SK-N-MC (cell line): ENCODE results near the gene A1CF.

Experiments used
- DNase-seq: peaks from one replicate; pipeline ENCODE4 v3.0.0-alpha.2; 2011; ENCODE audit warnings: low read depth, low spot score
- H3K27ac ChIP-seq: fragments of 200-600 bp; sonication (generic); 2 replicates; pipeline ENCODE4 v1.5.1; 2016; ENCODE audit warnings: mixed run types
- H3K36me3 ChIP-seq: fragments of 200-600 bp; sonication (generic); 2 replicates; pipeline ENCODE4 v1.6.1; 2017; ENCODE audit warnings: antibody characterized with exemption, low read length, mixed read lengths; ENCODE audit not compliant: insufficient read depth
- H3K4me3 ChIP-seq: fragments of 200-600 bp; sonication (generic); 2 replicates; pipeline ENCODE4 v1.5.1; 2016
- H3K9ac ChIP-seq: fragments of 200-600 bp; sonication (generic); 2 replicates; pipeline ENCODE4 v1.8.0; 2017; ENCODE audit warnings: mixed run types, mixed read lengths; ENCODE audit not compliant: insufficient read length
- H3K9me3 ChIP-seq: fragments of 200-600 bp; sonication (generic); 2 replicates; pipeline ENCODE4 v1.6.1; 2017; ENCODE audit warnings: low read depth, mild to moderate bottlenecking, antibody characterized with exemption, low read length, moderate library complexity, mixed read lengths
- EZH2 ChIP-seq: fragments of 200-600 bp; sonication (generic); IDR thresholded peaks from one replicate; pipeline ENCODE4 v1.6.1; 2017; ENCODE audit warnings: antibody characterized with exemption
- FOXP2 ChIP-seq: optimal IDR thresholded peaks from 2 replicates; pipeline ENCODE3; 2011; ENCODE audit warnings: mild to moderate bottlenecking, moderate library complexity; ENCODE audit not compliant: insufficient read depth; ENCODE audit errors: extremely low read length, control extremely low read depth
- POLR2AphosphoS5 ChIP-seq: IDR thresholded peaks from 2 replicates; pipeline ENCODE4 v1.6.1; 2012; ENCODE audit warnings: mild to moderate bottlenecking, low read depth, low read length, borderline replicate concordance

Gene A1CF

DNA sequence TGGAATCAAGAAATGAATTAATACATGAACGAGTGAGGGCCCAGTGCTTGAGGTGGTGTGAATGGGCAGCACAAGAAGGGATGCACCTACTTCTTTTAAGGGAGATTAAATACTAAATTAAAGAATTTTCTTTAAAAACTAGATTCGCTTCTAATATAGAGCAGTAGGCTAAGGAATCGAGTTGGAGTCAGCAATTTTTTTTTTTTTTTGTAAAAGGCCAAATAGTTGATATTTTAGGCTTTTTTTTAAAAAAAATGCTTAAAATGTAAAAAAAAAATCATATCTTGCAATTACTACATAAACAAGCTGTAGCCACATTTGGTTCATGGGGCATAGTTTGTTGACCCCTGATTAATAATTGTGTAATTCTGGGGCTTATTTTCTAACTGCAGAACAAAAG, 31.9 kb downstream of the A1CF start:
- Histone ChIP-seq H3K9ac (no peak overlapping the region), H3K36me3 (no peaks in the 10 kb centered on the region), H3K9me3 (no peaks in the 10 kb centered on the region), H3K4me3 (no peak overlapping the region), H3K27ac (no peak overlapping the region)
- DNase-seq, result no peak
- TF ChIP-seq EZH2 (no peak), FOXP2 (no peak), POLR2AphosphoS5 (no peak)

- Histone ChIP-seq H3K9ac (no peak overlapping the region), H3K9me3 (no peaks in the 10 kb centered on the region), H3K36me3 (no peaks in the 10 kb centered on the region), H3K27ac (no peak overlapping the region), H3K4me3 (no peak overlapping the region)
- TF ChIP-seq POLR2AphosphoS5, result no peak
- no peak for TF ChIP-seq FOXP2
- TF ChIP-seq EZH2, result no peak
- no peak for DNase-seq
Measured at GRCh38 chr10:50851884-50852671, 33.3 kb downstream of the A1CF start.

GRCh38 chr10:50850578-50851230, 34.7 kb downstream of the A1CF start:
- H3K27ac ChIP-seq, result no peak overlapping the region
- no peaks in the 10 kb centered on the region for H3K36me3 ChIP-seq
- no peak for TF ChIP-seq POLR2AphosphoS5
- TF ChIP-seq EZH2, result no peak
- TF ChIP-seq FOXP2, result no peak
- H3K4me3 ChIP-seq, result no peak overlapping the region
- no peak overlapping the region for H3K9ac ChIP-seq
- no peak for DNase-seq
- H3K9me3 ChIP-seq, result no peaks in the 10 kb centered on the region

- DNase-seq, result no peak
- Histone ChIP-seq H3K9me3 (no peaks in the 10 kb centered on the region), H3K9ac (no peak overlapping the region), H3K27ac (no peak overlapping the region), H3K4me3 (no peak overlapping the region), H3K36me3 (no peaks in the 10 kb centered on the region)
- TF ChIP-seq FOXP2, result no peak
- TF ChIP-seq EZH2, result no peak
- TF ChIP-seq POLR2AphosphoS5, result no peak
Measured at GRCh38 chr10:50846753-50847152, 38.7 kb downstream of the A1CF start.

- Histone ChIP-seq H3K9ac (no peak overlapping the region), H3K4me3 (no peak overlapping the region), H3K27ac (no peak overlapping the region), H3K36me3 (no peaks in the 10 kb centered on the region), H3K9me3 (no peaks in the 10 kb centered on the region)
- TF ChIP-seq FOXP2 (no peak), POLR2AphosphoS5 (no peak), EZH2 (no peak)
- DNase-seq, result no peak
Measured at GRCh38 chr10:50837095-50837494, 48.3 kb downstream of the A1CF start.

DNA sequence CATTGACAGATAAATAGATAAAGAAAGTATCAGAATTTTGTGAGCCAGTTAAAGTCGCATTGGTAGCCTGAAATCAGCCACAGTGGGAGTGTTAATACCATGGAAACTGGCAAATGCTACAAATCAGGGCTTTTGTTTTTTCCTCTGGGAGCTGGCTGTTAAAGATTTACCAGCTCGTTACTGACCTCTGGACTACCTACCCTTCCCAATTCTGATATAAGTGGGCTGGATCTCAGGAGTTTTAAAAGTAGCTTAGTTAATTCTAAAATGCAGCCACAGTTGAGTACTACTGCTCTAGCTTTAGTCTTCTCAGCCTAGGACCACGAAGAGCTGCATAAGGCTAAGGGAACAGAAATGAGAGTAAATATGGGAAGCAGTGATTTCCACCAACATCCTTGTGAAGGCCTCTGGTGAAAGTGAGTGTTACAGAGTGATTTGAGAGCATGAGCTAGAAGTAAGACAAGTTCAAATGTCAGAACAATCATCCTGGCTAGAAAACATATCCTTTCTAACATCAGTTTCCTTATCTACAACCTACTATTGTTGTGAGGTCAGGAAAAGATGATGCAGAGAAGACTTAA, 53.2 kb downstream of the A1CF start:
- Histone ChIP-seq H3K4me3 (no peak overlapping the region), H3K9me3 (no peaks in the 10 kb centered on the region), H3K9ac (no peak overlapping the region), H3K36me3 (no peaks in the 10 kb centered on the region), H3K27ac (no peak overlapping the region)
- TF ChIP-seq POLR2AphosphoS5, result no peak
- no peak for TF ChIP-seq EZH2
- TF ChIP-seq FOXP2, result no peak
- no peak for DNase-seq

GRCh38 chr10:50830066-50830465, 55.4 kb downstream of the A1CF start:
- DNase-seq, result no peak
- Histone ChIP-seq H3K9me3 (no peaks in the 10 kb centered on the region), H3K9ac (no peak overlapping the region), H3K4me3 (no peak overlapping the region), H3K36me3 (no peaks in the 10 kb centered on the region), H3K27ac (no peak overlapping the region)
- TF ChIP-seq FOXP2 (no peak), POLR2AphosphoS5 (no peak), EZH2 (no peak)

GRCh38 chr10:50824782-50825181, 60.6 kb downstream of the A1CF start:
- DNase-seq, result no peak
- H3K9me3 ChIP-seq, result no peaks in the 10 kb centered on the region
- no peak for TF ChIP-seq EZH2
- no peak for TF ChIP-seq FOXP2
- no peak for TF ChIP-seq POLR2AphosphoS5
- H3K4me3 ChIP-seq, result no peak overlapping the region
- H3K9ac ChIP-seq, result no peak overlapping the region
- H3K36me3 ChIP-seq, result no peaks in the 10 kb centered on the region
- no peak overlapping the region for H3K27ac ChIP-seq

DNA sequence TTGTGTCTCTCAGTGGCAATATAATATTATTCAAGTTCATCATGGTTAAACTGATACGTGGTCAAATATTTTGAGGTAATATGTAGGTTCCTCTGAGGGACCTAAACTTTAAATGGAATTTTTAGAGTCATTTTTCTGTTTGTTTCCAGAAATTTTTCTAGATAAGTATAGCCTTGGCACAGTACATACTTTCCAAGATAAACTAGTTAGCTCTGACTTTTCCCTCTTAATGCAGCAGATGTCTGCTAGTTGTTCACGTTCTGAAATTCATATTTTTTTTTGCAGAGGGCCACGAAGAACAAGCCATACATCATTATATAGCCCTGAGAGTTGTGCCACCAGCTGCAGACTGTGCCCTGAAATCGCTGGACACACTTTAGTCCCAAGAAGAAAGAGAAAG, 61.6 kb downstream of the A1CF start:
- TF ChIP-seq FOXP2 (no peak), EZH2 (no peak), POLR2AphosphoS5 (no peak)
- no peak for DNase-seq
- Histone ChIP-seq H3K9me3 (no peaks in the 10 kb centered on the region), H3K36me3 (no peaks in the 10 kb centered on the region), H3K4me3 (no peak overlapping the region), H3K27ac (no peak overlapping the region), H3K9ac (no peak overlapping the region)
